IMR-90 (cell line): ENCODE data around the gene LIN37.

Experiments used
- BHLHE40 ChIP-seq: fragments of 150-350 bp; IDR thresholded peaks from 2 replicates; pipeline ENCODE4 v1.6.1; 2016; ENCODE audit warnings: mild to moderate bottlenecking, low read depth, low read length
- CEBPB ChIP-seq: IDR thresholded peaks from 2 replicates; pipeline ENCODE4 v1.6.1; 2012; ENCODE audit warnings: low read depth, low read length, improper control_type of control experiment
- POLR2A ChIP-seq: IDR thresholded peaks from 2 replicates; pipeline ENCODE4 v1.6.1; 2012; ENCODE audit warnings: mild to moderate bottlenecking, low read depth, low read length
- SMC3 ChIP-seq: fragments of 150-350 bp; IDR thresholded peaks from 2 replicates; pipeline ENCODE4 v1.6.1; 2016; ENCODE audit warnings: low read depth, mild to moderate bottlenecking, antibody characterized with exemption, low read length, moderate library complexity
- USF2 ChIP-seq: fragments of 150-350 bp; IDR thresholded peaks from 2 replicates; pipeline ENCODE4 v1.6.1; 2017; ENCODE audit warnings: mild to moderate bottlenecking, antibody characterized with exemption, low read length, low read depth
- TF ChIP-seq, protein P1 (sequence below): conservative IDR thresholded peaks from 2 replicates; pipeline ENCODE4 v1.5.1; 2012; ENCODE audit warnings: mild to moderate bottlenecking, low read depth, low read length, improper control_type of control experiment

GRCh38 chr19:35720648-35721047 is 27.7 kb upstream of the LIN37 start:
- TF ChIP-seq, protein P1, sequence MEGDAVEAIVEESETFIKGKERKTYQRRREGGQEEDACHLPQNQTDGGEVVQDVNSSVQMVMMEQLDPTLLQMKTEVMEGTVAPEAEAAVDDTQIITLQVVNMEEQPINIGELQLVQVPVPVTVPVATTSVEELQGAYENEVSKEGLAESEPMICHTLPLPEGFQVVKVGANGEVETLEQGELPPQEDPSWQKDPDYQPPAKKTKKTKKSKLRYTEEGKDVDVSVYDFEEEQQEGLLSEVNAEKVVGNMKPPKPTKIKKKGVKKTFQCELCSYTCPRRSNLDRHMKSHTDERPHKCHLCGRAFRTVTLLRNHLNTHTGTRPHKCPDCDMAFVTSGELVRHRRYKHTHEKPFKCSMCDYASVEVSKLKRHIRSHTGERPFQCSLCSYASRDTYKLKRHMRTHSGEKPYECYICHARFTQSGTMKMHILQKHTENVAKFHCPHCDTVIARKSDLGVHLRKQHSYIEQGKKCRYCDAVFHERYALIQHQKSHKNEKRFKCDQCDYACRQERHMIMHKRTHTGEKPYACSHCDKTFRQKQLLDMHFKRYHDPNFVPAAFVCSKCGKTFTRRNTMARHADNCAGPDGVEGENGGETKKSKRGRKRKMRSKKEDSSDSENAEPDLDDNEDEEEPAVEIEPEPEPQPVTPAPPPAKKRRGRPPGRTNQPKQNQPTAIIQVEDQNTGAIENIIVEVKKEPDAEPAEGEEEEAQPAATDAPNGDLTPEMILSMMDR = no peak
- no peak for TF ChIP-seq POLR2A
- no peak for TF ChIP-seq USF2
- no peak for TF ChIP-seq BHLHE40
- TF ChIP-seq CEBPB = no peak
- TF ChIP-seq SMC3 = no peak
